B cell (primary cell): ENCODE measurements around the gene AK9.

Experiments used
- EZH2 ChIP-seq: IDR thresholded peaks from 2 replicates; pipeline ENCODE4 v1.6.1; 2012; ENCODE audit warnings: borderline replicate concordance, low read depth, mild to moderate bottlenecking, moderate library complexity, low read length; ENCODE audit not compliant: insufficient read depth, poor library complexity, severe bottlenecking
- TF ChIP-seq, protein P1 (sequence below): fragments of 200-600 bp; IDR thresholded peaks from one replicate; pipeline ENCODE4 v1.8.0; 2022; ENCODE audit warnings: antibody characterized with exemption, mild to moderate bottlenecking

DNA sequence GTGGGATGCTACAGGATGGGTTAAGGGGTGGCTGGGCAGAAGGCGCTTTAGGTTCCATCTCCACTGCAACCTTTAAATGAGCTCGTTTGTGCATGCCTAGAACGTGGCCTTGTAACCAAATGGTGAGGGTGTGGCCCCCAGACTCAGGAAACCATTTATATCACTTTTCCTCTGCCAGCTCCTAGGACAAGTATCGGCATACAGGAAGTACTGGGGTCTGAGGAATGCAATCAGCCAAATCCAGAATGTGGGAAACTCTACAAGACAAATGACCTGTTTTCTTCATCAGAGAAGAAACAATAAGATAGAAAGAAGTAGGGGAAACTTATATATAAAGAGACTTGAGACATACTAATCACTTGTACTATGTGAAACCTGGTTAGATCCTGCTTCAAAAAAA, 21.2 kb downstream of the AK9 start:
- TF ChIP-seq, protein P1, sequence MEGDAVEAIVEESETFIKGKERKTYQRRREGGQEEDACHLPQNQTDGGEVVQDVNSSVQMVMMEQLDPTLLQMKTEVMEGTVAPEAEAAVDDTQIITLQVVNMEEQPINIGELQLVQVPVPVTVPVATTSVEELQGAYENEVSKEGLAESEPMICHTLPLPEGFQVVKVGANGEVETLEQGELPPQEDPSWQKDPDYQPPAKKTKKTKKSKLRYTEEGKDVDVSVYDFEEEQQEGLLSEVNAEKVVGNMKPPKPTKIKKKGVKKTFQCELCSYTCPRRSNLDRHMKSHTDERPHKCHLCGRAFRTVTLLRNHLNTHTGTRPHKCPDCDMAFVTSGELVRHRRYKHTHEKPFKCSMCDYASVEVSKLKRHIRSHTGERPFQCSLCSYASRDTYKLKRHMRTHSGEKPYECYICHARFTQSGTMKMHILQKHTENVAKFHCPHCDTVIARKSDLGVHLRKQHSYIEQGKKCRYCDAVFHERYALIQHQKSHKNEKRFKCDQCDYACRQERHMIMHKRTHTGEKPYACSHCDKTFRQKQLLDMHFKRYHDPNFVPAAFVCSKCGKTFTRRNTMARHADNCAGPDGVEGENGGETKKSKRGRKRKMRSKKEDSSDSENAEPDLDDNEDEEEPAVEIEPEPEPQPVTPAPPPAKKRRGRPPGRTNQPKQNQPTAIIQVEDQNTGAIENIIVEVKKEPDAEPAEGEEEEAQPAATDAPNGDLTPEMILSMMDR: no peak
- no peak for TF ChIP-seq EZH2
